Transverse colon (tissue), 4 donors: ENCODE data around the gene RPS24. TPM values are rescaled to one million over a fixed set of nuclear protein-coding genes. Genes with fewer than 3 reads are reported as not detected.

Experiments used
- DNase-seq: peaks from one replicate; pipeline ENCODE4 v3.0.0-alpha.2; 2019
- H3K27ac ChIP-seq, 4 donors: fragments of 200-600 bp; sonication (generic); 2 replicates each; pipeline ENCODE4 v1.5.1; 2016 to 2018; ENCODE audit warnings: inconsistent platforms in 4 of 4
- H3K27me3 ChIP-seq: fragments of 200-600 bp; sonication (generic); 2 replicates; pipeline ENCODE4 v1.5.1; 2017; ENCODE audit warnings: inconsistent platforms
- H3K36me3 ChIP-seq, 4 donors: fragments of 200-600 bp; sonication (generic); 2 replicates each; pipeline ENCODE4 v1.5.1; 2017 to 2019; ENCODE audit warnings: inconsistent platforms in 4 of 4
- H3K4me1 ChIP-seq, 4 donors: fragments of 200-600 bp; sonication (generic); 2 replicates each; pipeline ENCODE4 v1.5.1; 2017 to 2020; ENCODE audit warnings: inconsistent platforms in 4 of 4
- H3K4me3 ChIP-seq, 4 donors: fragments of 200-600 bp; sonication (generic); 1 replicate in 1 of 4; 2 replicates in 3 of 4; pipeline versions ENCODE4 v1.5.1 to v1.6.1; 2017 to 2019; ENCODE audit warnings: inconsistent platforms in 4 of 4
- H3K9me3 ChIP-seq, 2 donors: fragments of 200-600 bp; sonication (generic); 2 replicates each; pipeline ENCODE4 v1.5.1; 2017 to 2019; ENCODE audit warnings: inconsistent platforms in 2 of 2
- EP300 ChIP-seq: sonication (generic); formaldehyde crosslinking; IDR thresholded peaks from one replicate; pipeline ENCODE4 v1.6.1; 2017; ENCODE audit warnings: antibody characterized with exemption, low read depth
- POLR2A ChIP-seq: fragments of 450-650 bp; IDR thresholded peaks from one replicate; pipeline ENCODE4 v1.6.1; 2016; ENCODE audit warnings: antibody characterized with exemption, mild to moderate bottlenecking, moderate library complexity
- POLR2AphosphoS5 ChIP-seq, 3 donors: sonication (generic); formaldehyde crosslinking; IDR thresholded peaks; one replicate each; pipeline ENCODE4 v1.6.1; 2016; ENCODE audit warnings: antibody characterized with exemption in 3 of 3
- WGBS, 2 donors: methylation state at CpG; one replicate each; pipeline ENCODE4 v1.1.5; 2018; ENCODE audit warnings: low coverage in 1 of 2; 5-methylcytosine and 5-hydroxymethylcytosine counted together
- in situ Hi-C, 4 donors: fragments of 200-750 bp; cut with MboI; loops; one replicate each; pipeline versions ENCODE4 v1.15.0 to v1.15.1; 2017; ENCODE audit warnings: low sequenced_read_pairs in 3 of 4, low pct_ligation_motif_present in 1 of 4, low pct_unique_long_range_greater_than_20kb in 1 of 4
- intact Hi-C: fragments of 100-400 bp; cut with DNase I; formaldehyde crosslinking; loops from one replicate; pipeline ENCODE4 v1.15.1; 2023; ENCODE audit warnings: low total_unique reads
- total RNA-seq, 4 donors: library from RNA; depleted of rRNA; stranded (reverse); fragments of >200 nt; gene quantifications; one replicate each; pipeline ENCODE4 v1.1.0, GENCODE V29; 2016
- TF ChIP-seq, protein P1 (sequence below), 5 experiments: fragments of 200-600 bp in 3 of 5; fragments of 450-650 bp in 2 of 5; sonication (generic) in 3 of 5; IDR thresholded peaks; 1 replicate in 2 of 5; 2 replicates in 3 of 5; pipeline ENCODE4 v1.5.1; 2016 to 2017; ENCODE audit warnings: antibody characterized with exemption in 5 of 5, inconsistent platforms in 3 of 5, mild to moderate bottlenecking in 2 of 5, moderate library complexity in 1 of 5

The RPS24 gene
- total RNA-seq, 4 donors from 2014 or later, result 562 to 2,370 (median 1,752) TPM

DNA sequence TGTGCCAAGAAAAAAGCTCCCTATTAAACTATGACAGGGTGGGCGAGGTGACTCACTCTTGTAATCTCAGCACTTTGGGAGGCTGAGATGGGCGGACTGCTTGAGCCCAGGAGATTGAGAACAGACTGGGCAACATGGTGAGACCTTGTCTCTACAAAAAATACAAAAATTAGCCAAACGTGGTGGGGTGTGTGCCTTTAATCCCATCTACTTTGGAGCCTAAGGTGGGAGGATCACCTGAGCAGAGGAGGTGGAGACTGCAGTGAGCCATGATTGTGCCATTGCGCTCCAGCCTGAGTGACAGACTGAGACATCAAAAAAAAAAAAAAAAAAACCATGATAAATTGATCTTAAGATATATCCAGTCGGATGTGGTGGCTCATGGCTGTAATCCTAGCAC is 15.8 kb upstream of the RPS24 start:
- H3K27ac ChIP-seq, result no peak overlapping the region
- no peaks in the 10 kb centered on the region for H3K9me3 ChIP-seq
- H3K36me3 ChIP-seq, result peaks cover 0 to 95% (median 48%) of the 10 kb centered on the region in 4 donors
- in situ Hi-C loops, result loop anchor here in 1 of 4 donors (25.0 kb wide), 1 partner anchor 181 kb away; no protein-coding TSS in a partner anchor
- H3K4me1 ChIP-seq, result no peaks in the 10 kb centered on the region
- TF ChIP-seq POLR2A, result no peak
- no peak for TF ChIP-seq POLR2AphosphoS5 (IDR thresholded peaks at IDR 0.05)
- TF ChIP-seq, protein P1, sequence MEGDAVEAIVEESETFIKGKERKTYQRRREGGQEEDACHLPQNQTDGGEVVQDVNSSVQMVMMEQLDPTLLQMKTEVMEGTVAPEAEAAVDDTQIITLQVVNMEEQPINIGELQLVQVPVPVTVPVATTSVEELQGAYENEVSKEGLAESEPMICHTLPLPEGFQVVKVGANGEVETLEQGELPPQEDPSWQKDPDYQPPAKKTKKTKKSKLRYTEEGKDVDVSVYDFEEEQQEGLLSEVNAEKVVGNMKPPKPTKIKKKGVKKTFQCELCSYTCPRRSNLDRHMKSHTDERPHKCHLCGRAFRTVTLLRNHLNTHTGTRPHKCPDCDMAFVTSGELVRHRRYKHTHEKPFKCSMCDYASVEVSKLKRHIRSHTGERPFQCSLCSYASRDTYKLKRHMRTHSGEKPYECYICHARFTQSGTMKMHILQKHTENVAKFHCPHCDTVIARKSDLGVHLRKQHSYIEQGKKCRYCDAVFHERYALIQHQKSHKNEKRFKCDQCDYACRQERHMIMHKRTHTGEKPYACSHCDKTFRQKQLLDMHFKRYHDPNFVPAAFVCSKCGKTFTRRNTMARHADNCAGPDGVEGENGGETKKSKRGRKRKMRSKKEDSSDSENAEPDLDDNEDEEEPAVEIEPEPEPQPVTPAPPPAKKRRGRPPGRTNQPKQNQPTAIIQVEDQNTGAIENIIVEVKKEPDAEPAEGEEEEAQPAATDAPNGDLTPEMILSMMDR (IDR thresholded peaks at IDR 0.05), result no peak
- no peak for TF ChIP-seq EP300
- H3K27me3 ChIP-seq, result no peaks in the 10 kb centered on the region
- intact Hi-C loops, result no loop called here
- DNase-seq, result no peak
- H3K4me3 ChIP-seq, result no peak overlapping the region
- WGBS, 2 donors, result 89 to 91% methylated on average over 3 to 5 of the region's 5 CpGs

DNA sequence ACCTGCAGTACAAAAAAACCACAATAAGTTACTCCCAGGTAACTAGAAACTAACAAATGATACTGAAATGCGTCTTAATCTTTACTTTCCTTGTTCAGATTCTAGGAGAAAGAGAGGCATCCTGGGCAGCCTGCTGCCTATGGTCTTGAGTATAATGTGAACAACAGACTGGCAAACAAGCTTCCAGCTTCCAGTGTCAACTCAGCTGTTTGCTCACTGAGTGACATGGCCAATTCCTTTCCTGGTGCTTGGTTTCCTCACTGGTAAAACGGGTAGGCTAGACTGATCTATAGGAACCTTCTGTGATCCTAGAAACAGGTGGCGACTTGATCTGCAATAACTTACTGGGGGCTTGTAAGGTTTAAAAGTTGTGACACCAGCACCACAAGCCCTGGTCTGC is 14.4 kb upstream of the RPS24 start:
- in situ Hi-C loops, result loop anchor here in 1 of 4 donors (25.0 kb wide), 1 partner anchor 182 kb away; no protein-coding TSS in a partner anchor
- no peak overlapping the region for H3K4me3 ChIP-seq
- H3K36me3 ChIP-seq, result peaks cover 0 to 96% (median 48%) of the 10 kb centered on the region in 4 donors
- intact Hi-C loops, result no loop called here
- DNase-seq, result no peak
- H3K4me1 ChIP-seq, result no peaks in the 10 kb centered on the region
- TF ChIP-seq POLR2AphosphoS5 (IDR thresholded peaks at IDR 0.05) (no peak), EP300 (no peak), POLR2A (no peak)
- TF ChIP-seq, protein P1 (IDR thresholded peaks at IDR 0.05), result no peak
- H3K27ac ChIP-seq, result no peak overlapping the region
- no peaks in the 10 kb centered on the region for H3K27me3 ChIP-seq
- WGBS, 2 donors, result 75 to 99% methylated on average over 1 to 3 of the region's 3 CpGs
- H3K9me3 ChIP-seq, result no peaks in the 10 kb centered on the region

DNA sequence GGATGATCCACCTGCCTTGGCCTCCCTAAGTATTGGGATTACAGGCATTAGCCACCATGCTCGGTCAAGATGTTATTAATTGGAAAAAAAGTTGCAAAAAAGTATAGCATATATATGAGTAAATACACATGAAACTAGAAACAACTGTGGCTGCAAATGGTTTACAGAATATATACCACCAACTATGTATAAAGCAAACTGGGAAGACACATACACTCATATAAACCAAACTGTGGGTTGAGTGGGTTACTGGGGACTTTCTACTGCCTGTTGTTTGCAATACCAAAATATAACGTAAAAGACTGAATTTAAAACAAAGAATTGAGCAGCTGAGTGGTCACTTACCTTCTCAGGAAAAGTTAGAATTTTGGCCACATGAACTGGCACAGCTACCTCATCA is 12.5 kb upstream of the RPS24 start:
- in situ Hi-C loops (loop anchor here in 1 of 4 donors (25.0 kb wide), 1 partner anchor 184 kb away; no protein-coding TSS in a partner anchor), intact Hi-C loops (no loop called here)
- WGBS, 2 donors, result 71 to 88% methylated on average over 2 of the region's 2 CpGs

DNA sequence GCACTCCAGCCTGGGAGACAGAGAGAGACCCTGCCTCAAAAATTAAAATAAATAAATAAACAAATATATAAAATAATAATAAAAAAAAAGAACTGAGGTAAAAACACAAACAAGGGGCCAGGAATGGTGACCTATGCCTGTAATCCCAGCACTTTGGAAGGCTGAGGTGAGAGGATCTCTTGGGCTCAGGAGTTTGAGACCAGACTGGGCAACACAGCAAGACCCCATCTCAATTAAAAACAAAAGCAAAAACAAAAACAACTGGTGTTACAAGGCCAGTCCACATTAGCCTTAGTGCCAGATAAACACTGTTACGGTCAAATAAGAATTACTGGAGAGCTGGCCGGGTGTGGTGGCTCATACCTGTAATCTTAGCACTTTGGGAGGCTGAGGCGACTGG is 9.9 kb upstream of the RPS24 start:
- whole genome bisulfite sequencing, 2 donors, result 98 to 100% methylated on average over 3 of the region's 3 CpGs
- no peak overlapping the region for H3K27ac ChIP-seq
- peaks cover 0 to 71% (median 36%) of the 10 kb centered on the region in 4 donors for H3K36me3 ChIP-seq
- H3K9me3 ChIP-seq, result no peaks in the 10 kb centered on the region
- no peak overlapping the region for H3K4me3 ChIP-seq
- in situ Hi-C loops, result loop anchor here in 1 of 4 donors (25.0 kb wide), 1 partner anchor 186 kb away; no protein-coding TSS in a partner anchor
- H3K4me1 ChIP-seq, result peaks cover 8 to 17% (median 11%) of the 10 kb centered on the region in 4 donors
- H3K27me3 ChIP-seq, result no peaks in the 10 kb centered on the region
- intact Hi-C loops, result no loop called here
- DNase-seq, result no peak
- no peak for TF ChIP-seq POLR2AphosphoS5 (IDR thresholded peaks at IDR 0.05)
- TF ChIP-seq, protein P1 (IDR thresholded peaks at IDR 0.05), result no peak
- TF ChIP-seq EP300, result no peak
- TF ChIP-seq POLR2A, result no peak

More for the DNA sequence above, 12.5 kb upstream of the RPS24 start:
- Histone ChIP-seq H3K36me3 (peaks cover 0 to 95% (median 48%) of the 10 kb centered on the region in 4 donors), H3K27me3 (no peaks in the 10 kb centered on the region), H3K4me3 (no peak overlapping the region), H3K27ac (no peak overlapping the region), H3K9me3 (no peaks in the 10 kb centered on the region), H3K4me1 (no peaks in the 10 kb centered on the region)
- no peak for DNase-seq
- no peak for TF ChIP-seq EP300
- no peak for TF ChIP-seq POLR2A
- no peak for TF ChIP-seq POLR2AphosphoS5 (IDR thresholded peaks at IDR 0.05)
- TF ChIP-seq, protein P1 (IDR thresholded peaks at IDR 0.05), result no peak
